ENCODE measurements around the gene GLT6D1. TPM values are rescaled to one million over a fixed set of nuclear protein-coding genes. Genes with fewer than 3 reads are reported as not detected.
"Not testable (repeated sequence)": the region's sequence is repeated elsewhere in the genome, so short reads cannot be mapped to it uniquely, and the experiment has no call there.

The GLT6D1 gene
- total RNA-seq, 1 donor from 2014 or later: not detected

GRCh38 chr9:135673941-135674340 lies 34.6 kb upstream of the GLT6D1 start:
- Histone ChIP-seq H3K27me3 (no peaks in the 10 kb centered on the region), H3K4me3 (no peak overlapping the region), H3K36me3 (no peaks in the 10 kb centered on the region), H3K9me3 (no peaks in the 10 kb centered on the region), H3K27ac (no peak overlapping the region), H3K4me1 (no peaks in the 10 kb centered on the region)
- intact Hi-C loops (cut with DNase I): no loop called here
- DNase-seq (ENCODE audit: low spot score in 2 of 2): no peak
- no peak for TF ChIP-seq CTCF (IDR thresholded peaks at IDR 0.05)

DNA sequence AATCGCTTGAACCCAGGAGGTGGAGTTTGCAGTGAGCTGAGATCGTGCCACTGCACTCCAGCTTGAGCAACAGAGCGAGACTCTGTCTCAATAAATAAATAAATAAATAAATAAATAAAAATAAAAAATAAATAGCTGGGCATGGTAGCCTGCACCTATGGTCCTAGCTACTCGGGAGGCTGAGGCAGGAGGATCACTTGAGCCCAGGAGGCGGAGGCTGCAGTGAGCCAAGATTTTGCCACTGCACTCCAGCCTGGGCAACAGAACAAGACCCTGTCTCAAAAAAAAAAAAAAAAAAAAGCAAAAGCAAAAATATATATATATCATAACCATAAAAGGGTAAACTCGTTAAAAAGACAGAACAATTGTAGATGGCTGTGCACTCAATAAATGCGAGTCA lies 33.4 kb upstream of the GLT6D1 start:
- H3K4me1 ChIP-seq; DNase-seq (ENCODE audit: low spot score in 2 of 2); H3K27ac ChIP-seq; H3K27me3 ChIP-seq; intact Hi-C loops (cut with DNase I); H3K4me3 ChIP-seq; H3K36me3 ChIP-seq; H3K9me3 ChIP-seq: not testable (repeated sequence)

GRCh38 chr9:135671591-135672041 lies 32.3 kb upstream of the GLT6D1 start:
- intact Hi-C loops (cut with DNase I): no loop called here
- no peak for DNase-seq (ENCODE audit: low spot score in 2 of 2)
- Histone ChIP-seq H3K4me3 (no peak overlapping the region), H3K9me3 (no peaks in the 10 kb centered on the region), H3K4me1 (no peaks in the 10 kb centered on the region), H3K36me3 (no peaks in the 10 kb centered on the region), H3K27ac (no peak overlapping the region), H3K27me3 (no peaks in the 10 kb centered on the region)
- no peak for TF ChIP-seq CTCF (IDR thresholded peaks at IDR 0.05)

GRCh38 chr9:135670721-135671590 lies 31.6 kb upstream of the GLT6D1 start:
- no peak overlapping the region for H3K27ac ChIP-seq
- H3K36me3 ChIP-seq: no peaks in the 10 kb centered on the region
- no peak for TF ChIP-seq CTCF (IDR thresholded peaks at IDR 0.05)
- no peak overlapping the region for H3K4me3 ChIP-seq
- intact Hi-C loops (cut with DNase I): no loop called here
- no peaks in the 10 kb centered on the region for H3K4me1 ChIP-seq
- DNase-seq (ENCODE audit: low spot score in 2 of 2): no peak
- H3K27me3 ChIP-seq: no peaks in the 10 kb centered on the region
- H3K9me3 ChIP-seq: no peaks in the 10 kb centered on the region

- no peaks in the 10 kb centered on the region for H3K36me3 ChIP-seq
- no peak overlapping the region for H3K27ac ChIP-seq
- TF ChIP-seq CTCF (IDR thresholded peaks at IDR 0.05): no peak
- intact Hi-C loops (cut with DNase I): no loop called here
- no peaks in the 10 kb centered on the region for H3K27me3 ChIP-seq
- H3K4me1 ChIP-seq: no peaks in the 10 kb centered on the region
- H3K9me3 ChIP-seq: no peaks in the 10 kb centered on the region
- no peak for DNase-seq (ENCODE audit: low spot score in 2 of 2)
- H3K4me3 ChIP-seq: no peak overlapping the region
Measured at GRCh38 chr9:135669616-135670285, 30.4 kb upstream of the GLT6D1 start.

- H3K36me3 ChIP-seq; DNase-seq (ENCODE audit: low spot score in 2 of 2); H3K4me1 ChIP-seq; H3K9me3 ChIP-seq; intact Hi-C loops (cut with DNase I); H3K27me3 ChIP-seq; H3K27ac ChIP-seq; H3K4me3 ChIP-seq: not testable (repeated sequence)
Measured at GRCh38 chr9:135669018-135669417, 29.7 kb upstream of the GLT6D1 start.
